ENCODE results near the gene ILDR1.

GRCh38 chr3:122067214-122067550, 45.1 kb upstream of the ILDR1 start:
- no peak for TF ChIP-seq CTCF (conservative IDR thresholded peaks at IDR 0.05; ENCODE audit: low read length)
- TF ChIP-seq EZH2phosphoT487 (IDR thresholded peaks at IDR 0.05; ENCODE audit: borderline replicate concordance, low read depth, low read length), result no peak
